Left colon (tissue), 2 donors: Measurements from ENCODE around the gene B9D1. TPM values are rescaled to one million over a fixed set of nuclear protein-coding genes. Genes with fewer than 3 reads are reported as not detected.
"Not testable (repeated sequence)": the region's sequence is repeated elsewhere in the genome, so short reads cannot be mapped to it uniquely, and the experiment has no call there.

Source experiments
- ATAC-seq: fragments of 200-7000 bp; cut with Tn5 transposase; one replicate; pipeline ENCODE4 v1.9.1; 2020; ENCODE audit warnings: mild to moderate bottlenecking, moderate library complexity
- DNase-seq, 2 donors: peaks; one replicate each; pipeline ENCODE4 v3.0.0-alpha.2; 2020
- intact Hi-C, 2 donors: fragments of 100-400 bp; cut with DNase I in 1 of 2; cut with micrococcal nuclease in 1 of 2; formaldehyde crosslinking; loops; one replicate each; pipeline versions ENCODE4 v1.11.2 to v1.14.0; 2022; cut with DNase I, micrococcal nuclease
- total RNA-seq, 2 donors: library from RNA; stranded (reverse); fragmentation: NEBNext Ultra II Directional; extraction: Animal tissue kit (Norgen Biotek cat#: 25700); gene quantifications; one replicate each; pipeline ENCODE4 v1.2.1, GENCODE V29; 2021
- donor health status: DM: no; HTN: no; CAD: no.
- donor health status: DM: yes; HTN: yes; CAD: no.

The B9D1 gene
- total RNA-seq, 2 donors from 2014 or later = 7.1 to 7.3 TPM

DNA sequence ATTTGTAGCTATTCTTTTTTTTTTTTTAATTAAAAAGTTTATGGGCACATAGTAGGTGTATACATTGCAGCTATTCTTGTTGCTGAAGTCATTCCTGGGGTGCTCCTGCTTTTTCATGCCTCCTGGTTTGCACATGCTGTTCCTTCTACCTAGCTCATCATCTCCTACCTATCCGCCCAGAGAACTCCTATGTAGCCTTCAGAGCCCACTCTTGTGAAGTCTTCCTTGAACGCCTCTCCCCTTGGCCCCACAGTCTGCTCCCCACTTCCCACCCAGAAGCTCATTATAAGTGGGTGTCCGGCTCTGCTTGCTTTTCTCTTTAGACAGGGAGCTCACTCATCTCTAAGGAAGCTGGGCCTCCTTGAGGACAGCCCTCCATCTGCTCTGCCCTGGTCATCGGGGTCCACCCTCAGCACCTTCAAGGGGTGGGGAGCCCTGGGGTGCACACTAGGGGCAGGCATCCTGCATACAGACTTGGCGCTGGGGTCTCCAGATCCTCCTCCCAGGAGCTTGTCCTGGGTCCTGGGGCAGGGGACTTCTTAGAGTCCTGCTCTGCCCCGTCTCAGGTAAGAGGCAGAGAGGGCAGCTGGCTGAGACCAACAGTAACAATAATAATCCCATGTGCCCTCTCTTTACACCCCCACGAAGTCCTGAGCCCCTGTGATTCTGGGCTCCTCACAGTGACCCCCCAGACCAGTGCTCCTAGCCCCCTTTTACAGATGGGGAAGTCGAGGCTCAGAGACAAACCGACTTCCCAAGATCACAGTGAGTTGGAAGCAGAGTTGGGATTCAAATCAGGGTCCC, 3.5 kb upstream of the B9D1 start:
- DNase-seq (no peak), ATAC-seq (no peak)
- intact Hi-C loops = loop anchor here (10.0 kb wide), 2 partner anchors 49 to 399 kb away; partner anchors contain the start of gene RNF112 (in 1 of the 2)

DNA sequence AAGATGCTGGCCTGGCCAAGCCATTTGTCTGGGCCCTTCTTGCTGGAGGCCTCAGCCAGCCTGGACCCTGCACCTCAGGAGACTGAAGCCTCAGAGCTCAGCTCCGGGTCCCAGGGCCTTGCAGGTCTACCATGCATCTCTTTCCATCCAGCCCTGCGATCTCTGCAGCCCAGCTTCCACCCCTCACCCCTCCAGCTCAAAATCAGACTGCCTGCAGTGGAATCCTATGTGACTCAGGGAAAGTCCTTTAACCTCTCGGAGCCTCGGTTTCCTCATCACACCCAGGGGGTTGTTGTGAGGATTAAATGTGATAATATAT, 2.9 kb upstream of the B9D1 start:
- intact Hi-C loops = loop anchor here (10.0 kb wide), 2 partner anchors 49 to 399 kb away; partner anchors contain the start of gene RNF112 (in 1 of the 2)
- DNase-seq (no peak), ATAC-seq (no peak)

DNA sequence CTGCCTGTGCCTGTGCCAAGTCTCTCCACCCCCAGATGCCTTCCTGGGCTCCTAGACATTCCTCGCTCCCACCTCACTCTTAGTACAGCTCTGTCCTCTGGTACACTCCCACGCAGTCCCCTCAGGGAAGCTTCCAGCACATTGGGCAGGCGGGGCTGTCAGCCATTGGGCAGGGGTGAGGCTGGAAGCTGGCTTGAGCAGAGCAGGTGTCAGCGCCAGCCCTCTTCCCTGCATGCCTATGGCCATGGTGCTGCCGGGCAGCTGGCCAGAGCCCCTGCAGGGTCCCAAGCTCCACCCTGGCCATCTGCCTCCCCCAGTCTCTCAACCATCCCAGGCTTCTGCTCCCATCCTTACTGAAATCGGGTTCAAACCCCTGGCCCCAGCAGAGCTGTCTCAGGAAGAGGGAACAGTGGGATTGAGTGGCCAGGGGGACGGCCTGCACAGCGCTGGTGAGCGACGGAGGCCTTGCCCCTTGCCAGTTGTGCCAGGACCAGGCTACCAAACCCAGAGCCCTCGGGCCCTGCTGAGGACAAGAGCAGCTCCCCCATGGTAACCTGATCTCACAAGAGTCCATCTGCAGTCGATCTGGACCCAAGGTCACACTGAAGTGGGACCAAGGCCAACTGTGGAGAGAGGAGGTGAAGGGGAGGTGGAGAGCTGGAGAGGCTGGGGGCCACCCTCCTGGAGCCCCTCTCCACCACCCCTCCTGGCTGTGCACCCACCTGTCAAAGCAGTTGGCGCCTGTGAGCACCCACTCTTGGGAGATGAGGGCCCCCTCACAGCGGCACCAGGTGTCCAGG, 2.4 kb upstream of the B9D1 start:
- ATAC-seq = no peak
- intact Hi-C loops = loop anchor here (10.0 kb wide), 2 partner anchors 50 to 400 kb away; partner anchors contain the start of gene RNF112 (in 1 of the 2)
- no peak for DNase-seq

DNA sequence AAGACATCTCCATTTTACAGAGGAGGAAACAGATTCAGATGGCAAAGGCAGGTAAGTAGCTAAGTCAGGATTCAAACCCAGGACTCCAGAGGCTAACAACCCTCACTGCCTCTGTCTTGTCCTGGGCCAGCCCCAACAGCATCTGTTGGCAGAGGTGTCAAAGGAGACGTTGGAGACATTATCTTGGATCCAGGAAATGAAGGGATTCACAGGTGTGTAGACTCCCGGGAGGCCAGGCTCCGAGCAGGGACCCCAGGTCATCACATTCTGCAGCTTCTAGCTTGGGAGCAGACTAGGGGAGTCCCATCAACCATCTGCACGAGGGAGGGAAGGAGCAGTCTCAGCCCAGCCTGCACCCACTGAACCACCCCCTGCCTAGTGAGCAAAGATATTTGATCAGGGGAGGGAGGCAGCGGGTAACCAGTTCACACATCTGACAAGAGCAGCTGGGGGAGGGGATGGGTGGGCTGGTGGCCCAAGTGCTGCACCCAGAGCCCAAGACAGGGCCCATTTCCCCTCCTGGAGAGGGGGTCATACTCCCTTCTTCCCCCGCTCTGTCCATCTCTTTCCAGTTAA, 1.0 kb upstream of the B9D1 start:
- DNase-seq = no peak
- ATAC-seq = no peak
- intact Hi-C loops = loop anchor here (2.0 to 10.0 kb wide), 3 partner anchors 51 to 401 kb away; partner anchors contain the start of gene RNF112 (in 1 of the 2)

DNA sequence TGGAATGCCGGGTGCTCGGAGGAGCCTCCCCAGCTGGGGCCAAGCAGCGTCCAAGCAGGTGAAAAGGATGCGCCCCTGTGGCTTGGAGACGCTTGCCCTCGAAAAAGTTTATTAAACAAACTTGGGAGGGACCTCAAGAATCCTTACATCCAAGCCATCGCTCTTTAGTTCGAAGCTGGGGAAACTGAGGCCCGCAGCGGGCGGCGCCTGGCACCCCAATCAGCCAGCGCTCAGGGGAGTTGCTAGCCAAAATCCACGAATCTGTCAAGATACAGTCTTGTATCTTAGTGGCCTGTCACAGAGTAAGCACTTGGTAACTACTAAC, 553 bp upstream of the B9D1 start:
- no peak for DNase-seq
- intact Hi-C loops = loop anchor here (2.0 to 10.0 kb wide), 3 partner anchors 52 to 402 kb away; partner anchors contain the start of gene RNF112 (in 1 of the 2)
- ATAC-seq = no peak

DNA sequence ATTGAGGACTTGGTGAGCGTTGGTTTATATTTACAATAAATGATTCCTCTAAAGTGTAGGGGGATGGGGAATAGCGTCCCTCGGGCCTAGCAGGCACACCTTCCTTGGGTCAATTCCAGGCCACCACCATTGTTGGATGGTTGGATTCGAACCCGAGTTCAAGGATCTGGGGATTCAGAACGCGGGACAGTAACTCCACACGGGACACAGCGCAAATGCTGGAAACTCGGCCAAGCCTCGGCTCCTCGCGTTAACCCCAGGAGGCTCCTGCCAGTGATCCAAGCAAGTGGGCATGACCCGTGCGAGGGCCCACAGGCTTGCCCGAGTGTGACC, 613 bp downstream of the B9D1 start:
- ATAC-seq (no peak), DNase-seq (no peak)
- intact Hi-C loops = loop anchor here (2.0 to 10.0 kb wide), 3 partner anchors 53 to 403 kb away; partner anchors contain the start of gene RNF112 (in 1 of the 2)

DNA sequence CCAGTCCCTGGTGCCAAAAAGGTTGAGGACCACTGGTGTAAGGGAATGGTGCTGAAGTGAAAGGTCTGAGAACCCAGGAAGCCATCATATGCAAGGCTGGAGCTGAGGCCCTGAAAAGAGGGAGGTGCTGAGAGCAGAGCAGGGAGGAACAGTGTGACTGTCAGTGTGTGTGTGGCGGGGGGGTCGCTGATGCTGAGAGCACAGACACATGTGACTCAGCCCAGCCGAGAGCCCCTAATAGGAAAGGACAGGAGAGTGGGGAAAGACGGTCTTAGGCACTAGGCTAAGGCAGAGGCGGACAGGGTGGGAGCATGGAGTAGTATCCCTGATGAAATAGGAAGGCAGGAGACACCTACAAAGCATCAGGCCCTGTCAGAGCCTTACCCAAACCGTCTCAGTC, 1.2 kb downstream of the B9D1 start:
- intact Hi-C loops = loop anchor here (10.0 kb wide), 2 partner anchors 53 to 403 kb away; partner anchors contain the start of gene RNF112 (in 1 of the 2)
- no peak for ATAC-seq

DNA sequence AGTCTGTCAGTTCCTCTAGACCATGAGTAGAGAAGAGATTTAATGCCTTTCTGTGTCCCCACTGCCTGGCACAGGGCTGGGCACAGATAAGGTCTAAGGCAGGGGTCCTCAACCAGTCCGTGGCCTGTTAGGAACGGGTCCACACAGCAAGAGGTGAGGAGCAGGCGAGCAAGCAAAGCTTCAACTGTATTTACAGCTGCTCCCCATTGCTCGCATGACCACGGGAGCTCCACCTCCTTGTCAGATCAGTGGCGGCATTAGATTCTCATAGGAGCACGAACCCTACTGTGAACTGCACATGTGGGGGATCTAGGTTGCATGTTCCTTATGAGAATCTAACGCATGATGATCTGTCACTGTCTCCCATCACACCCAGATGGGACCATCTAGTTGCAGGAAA, 1.8 kb downstream of the B9D1 start:
- intact Hi-C loops = loop anchor here (10.0 kb wide), 2 partner anchors 54 to 404 kb away; partner anchors contain the start of gene RNF112 (in 1 of the 2)
- DNase-seq = no peak
- ATAC-seq = no peak

More for the DNA sequence above, 1.2 kb downstream of the B9D1 start:
- DNase-seq = no peak

DNA sequence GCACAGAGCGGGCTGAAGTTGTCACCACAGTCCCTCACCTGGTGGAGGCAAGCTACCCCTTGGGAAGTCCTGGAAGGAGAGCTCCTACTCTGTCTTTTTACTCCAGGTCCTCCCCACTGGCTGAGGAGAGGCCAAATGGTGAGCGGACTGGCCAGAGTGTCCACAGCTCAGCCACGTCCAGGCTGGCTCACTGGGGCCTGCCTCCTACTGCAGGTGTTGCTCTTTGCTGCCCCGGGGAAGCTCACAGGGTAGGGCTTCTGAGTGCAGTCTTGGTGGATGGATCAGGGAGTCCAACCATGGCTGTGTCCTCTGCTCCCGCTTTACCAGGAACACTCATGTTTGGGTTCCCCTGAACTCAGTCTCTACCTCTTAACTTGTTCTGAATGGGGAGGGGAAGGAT, 2.7 kb downstream of the B9D1 start:
- intact Hi-C loops = loop anchor here (10.0 kb wide), 2 partner anchors 55 to 405 kb away; partner anchors contain the start of gene RNF112 (in 1 of the 2)
- no peak for DNase-seq
- ATAC-seq = no peak

DNA sequence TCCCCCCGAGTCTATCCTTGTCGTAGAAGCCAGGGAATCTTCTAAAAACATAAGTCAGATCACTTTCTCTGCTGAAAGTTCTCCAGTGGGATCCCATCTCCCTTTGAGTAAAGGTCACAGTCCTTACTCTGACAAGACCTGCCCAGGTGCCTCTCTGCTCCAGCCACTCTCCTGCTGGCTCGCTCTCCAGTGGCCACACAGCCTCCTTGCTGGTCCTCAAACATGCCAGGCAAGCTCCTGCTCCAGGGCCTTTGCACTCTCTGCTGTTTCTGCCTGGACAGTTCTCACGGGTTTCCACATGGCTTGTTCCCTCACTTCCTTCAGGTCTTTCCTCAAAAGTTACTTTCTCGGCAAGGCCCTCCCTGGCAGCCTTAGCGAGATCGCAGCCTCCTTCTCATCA, 3.4 kb downstream of the B9D1 start:
- ATAC-seq (no peak), DNase-seq (no peak)
- intact Hi-C loops = no loop called here

DNA sequence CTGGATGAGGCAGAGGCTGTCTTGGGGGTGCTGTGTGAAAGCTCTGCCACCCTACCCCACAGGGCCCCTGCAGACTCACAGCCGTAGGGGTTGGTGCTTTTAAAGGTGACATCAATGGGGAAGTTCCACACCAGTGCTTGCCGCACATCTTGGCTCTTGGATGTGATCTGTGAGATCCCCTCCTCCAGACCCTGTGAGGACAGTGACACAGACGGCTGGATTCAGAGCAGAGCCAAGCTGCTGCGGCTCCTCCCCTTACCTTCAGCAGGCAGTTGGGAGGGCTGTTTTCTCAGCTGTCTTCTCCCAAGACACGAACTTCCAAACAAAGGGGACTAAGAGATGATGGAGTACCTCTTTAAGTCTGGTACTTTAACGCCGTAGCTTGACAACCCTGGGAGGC, 4.8 kb downstream of the B9D1 start:
- DNase-seq = no peak
- intact Hi-C loops = no loop called here
- no peak for ATAC-seq

DNA sequence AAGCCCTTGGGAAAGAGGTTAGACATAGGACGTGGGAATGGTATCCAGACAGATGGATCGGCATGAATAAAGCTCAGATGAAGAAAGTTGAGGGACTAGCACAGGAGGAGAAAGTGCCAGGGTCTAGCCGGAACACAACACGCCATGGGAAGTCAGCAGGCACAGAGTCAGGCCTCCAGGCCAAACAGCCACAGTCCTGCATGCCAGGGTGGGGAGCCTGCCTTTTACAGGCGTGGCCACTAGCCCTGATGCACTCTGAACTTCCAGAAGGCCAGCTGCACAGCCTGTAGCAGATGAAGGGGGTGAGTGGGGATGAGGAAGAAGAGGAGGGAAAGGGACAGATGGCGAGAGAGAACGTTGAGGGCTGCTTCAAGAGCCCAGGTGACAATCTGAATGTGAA, 5.2 kb downstream of the B9D1 start:
- peak; percentile 62 for ATAC-seq
- DNase-seq = no peak
- intact Hi-C loops = no loop called here

DNA sequence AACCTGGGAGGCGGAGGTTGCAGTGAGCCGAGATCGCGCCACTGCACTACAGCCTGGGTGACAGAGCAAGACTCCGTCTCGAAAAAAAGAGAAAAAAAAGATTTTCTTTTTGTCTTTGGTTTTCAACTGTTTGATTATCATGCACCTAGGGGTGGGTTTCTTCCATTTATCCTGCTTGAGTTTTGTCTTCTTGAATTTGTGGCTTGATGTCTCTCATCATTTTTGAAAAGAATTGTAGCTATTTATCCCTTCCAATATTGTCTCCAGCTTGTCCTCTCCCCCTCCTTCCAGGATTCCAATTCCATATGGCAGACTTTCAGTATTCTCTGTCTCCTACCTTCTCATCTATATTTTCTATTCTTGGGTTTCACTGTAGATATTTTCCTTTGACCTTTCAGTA, 7.8 kb downstream of the B9D1 start:
- DNase-seq (no peak), ATAC-seq (no peak)
- intact Hi-C loops = no loop called here

DNA sequence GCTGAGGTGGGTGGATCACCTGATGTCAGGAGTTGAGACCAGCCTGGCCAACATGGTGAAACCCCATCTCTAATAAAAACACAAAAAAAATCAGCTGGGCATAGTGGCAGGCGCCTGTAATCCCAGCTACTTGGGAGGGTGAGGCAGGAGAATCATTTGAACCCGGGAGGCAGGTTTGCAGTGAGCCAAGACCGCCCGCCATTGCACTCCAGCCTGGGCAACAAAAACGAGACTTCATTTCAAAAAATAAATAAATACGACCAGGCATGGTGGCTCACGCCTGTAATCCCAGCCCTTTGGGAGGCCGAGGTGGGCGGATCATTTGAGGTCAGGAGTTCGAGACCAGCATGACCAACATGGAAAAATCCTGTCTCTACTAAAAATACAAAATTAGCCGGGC, 9.1 kb downstream of the B9D1 start:
- DNase-seq, intact Hi-C loops, ATAC-seq: not testable (repeated sequence)

DNA sequence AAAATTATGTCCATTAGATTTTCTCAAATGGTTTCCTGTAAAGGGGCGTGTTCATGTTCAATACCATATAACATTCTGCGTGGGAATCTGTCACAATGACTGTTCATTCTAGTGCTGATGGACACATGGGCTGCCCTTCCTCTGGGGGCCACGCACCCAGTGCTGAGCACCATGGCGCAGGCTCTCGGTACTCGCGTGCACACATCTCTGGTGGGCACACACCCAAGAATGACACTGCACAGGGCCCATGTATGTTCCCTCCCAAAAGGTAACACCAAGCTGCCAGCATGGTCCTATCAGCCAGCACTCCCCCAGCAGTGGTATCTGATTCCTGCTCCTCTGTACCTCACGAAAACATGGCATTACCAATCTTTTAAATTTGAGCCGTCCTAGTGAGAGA, 13.7 kb downstream of the B9D1 start:
- DNase-seq = no peak
- intact Hi-C loops = no loop called here

DNA sequence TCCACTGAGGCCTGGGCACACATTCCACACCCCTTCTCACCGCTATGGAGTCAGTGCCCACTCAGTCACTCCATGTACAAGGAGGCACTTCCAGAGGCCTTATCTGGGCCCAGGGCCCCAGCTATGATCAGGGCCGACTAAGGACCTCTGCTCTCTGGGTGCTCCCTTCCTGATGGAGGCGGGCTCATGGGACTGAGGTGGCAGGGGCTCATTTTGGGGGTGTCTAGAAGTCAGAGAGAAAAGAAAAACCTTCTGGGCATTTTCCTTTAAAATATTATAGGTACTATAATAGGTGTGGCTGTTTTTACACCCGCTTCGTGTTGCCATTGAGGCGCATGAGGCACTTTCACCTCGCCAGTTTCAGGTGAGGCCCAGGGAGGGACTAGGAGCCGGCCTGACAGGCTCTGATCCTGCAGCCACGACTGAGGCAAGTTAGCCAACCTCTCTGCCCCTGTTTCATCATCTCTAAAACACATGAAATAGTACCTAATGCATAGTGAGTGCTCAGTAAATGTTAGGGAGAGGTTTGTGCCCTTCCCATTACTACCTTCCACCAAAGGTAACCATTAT, 14.4 kb downstream of the B9D1 start:
- intact Hi-C loops = no loop called here
- ATAC-seq (peak; percentile 63), DNase-seq (peak in 1 of 2 donors; percentile 25)

More for the DNA sequence above, 13.7 kb downstream of the B9D1 start:
- no peak for ATAC-seq

DNA sequence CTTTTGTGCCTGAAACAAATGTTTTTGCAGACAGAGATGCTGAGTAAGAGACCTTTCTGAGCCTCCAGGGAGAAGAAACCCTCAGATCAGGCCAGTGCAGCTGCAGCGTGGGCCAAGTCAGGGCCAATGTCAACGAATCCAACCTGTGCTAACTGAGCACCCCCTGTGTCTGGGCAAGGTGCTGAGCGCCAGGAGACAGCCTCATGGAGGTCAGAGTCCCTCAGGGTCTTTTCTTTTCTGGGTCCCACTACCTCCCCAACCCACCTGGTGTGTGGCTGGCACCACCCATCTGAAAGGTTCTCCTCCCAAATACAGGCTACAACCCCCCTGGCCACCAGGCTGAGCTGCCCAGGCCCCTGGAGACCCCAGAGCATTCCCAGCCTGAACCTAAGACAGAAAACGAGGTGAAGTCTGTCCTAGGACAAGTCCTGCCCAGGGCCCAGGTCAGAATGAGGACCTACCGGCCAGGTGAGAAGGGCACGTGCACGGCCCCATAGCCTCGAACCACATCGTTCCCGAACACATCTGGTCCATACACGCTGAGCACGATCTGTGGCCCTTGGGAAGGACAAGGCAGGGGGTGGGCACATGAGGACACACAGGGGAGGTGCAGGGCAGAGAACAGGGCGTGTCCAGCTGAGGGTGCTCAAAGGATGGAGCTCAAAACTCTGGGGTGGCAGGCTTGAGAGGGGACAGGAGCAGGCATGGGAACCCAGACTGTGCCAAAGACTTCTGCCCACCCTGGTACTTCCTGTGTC, 15.0 kb downstream of the B9D1 start:
- no peak for DNase-seq
- intact Hi-C loops = no loop called here
- peak; percentile 2 for ATAC-seq
